DMS114 treated with DMSO at 0.1 percent for 48 hours (cell line): ENCODE data around the gene FCER1G.

Source experiments
- DNase-seq: peaks from one replicate; lab custom pipeline; 2025; ENCODE audit not compliant: unreplicated experiment; lab: John Stamatoyannopoulos, UW

The FCER1G gene

DNA sequence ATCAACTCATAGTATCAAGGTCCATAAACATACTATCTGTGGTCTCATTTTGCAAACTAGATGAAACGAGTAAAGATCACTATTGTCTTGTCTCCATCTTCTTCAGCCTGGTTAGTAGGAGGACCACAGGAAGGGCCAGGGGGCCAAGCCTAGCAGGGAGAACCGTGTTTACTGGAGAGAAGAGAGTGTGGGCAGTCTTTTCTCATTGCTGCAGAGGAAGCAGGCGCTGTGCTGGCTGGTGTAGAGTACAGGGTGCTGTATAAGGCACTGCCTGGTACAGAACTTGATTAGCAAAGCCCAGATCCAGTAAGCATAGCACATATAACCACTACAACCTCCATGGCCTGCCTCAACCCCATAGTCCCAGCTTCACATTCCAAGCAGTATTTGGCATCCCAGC, 27.8 kb upstream of the FCER1G start:
- DNase-seq: no peak

GRCh38 chr1:161188381-161188780, 26.7 kb upstream of the FCER1G start:
- DNase-seq: no peak

DNA sequence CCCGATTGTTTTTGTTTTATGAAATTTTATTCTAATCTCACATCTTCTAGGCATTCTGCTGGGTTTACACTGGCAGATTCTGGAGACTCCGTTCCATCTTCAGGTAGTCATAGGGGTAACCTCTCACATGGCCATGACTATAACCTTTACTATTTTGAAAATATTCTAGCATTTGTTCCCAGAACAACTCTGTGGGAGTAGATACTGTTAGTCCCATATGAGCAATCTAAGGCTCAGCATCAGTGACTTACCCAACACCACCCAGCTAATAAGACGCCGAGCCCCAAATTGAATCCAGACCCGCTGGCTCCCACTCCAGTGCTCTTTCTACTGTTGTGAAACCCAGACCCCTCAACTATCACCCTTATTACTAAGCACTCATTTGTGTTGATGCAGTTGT, 26.1 kb upstream of the FCER1G start:
- DNase-seq: no peak

DNA sequence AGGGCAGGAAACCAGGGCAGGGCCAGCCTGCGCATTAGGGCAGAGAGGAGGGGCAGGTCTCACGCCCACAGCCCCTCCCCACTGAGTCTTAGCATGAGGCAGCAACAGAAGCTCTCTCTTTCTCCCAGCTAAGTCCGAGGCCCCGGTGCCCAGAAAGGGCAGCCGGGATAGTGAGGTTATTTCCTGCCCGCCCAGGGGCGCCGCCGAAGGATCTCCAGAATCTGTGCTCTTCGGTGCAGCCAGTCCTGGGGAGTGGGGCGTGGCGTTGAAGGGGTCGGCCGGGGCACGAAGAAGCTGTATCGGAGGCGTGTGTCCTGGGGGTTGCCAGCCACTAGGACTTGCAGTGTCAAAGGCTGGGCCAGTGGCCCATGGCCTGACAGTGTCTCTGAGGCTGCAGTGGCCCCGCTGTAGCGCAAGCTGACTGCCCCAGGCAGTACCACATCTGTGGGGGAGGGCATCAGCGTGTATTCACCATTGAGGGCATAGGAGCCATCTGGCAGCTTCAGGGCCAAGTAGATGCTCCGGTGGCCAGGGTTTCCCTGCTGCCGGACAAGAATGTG, 24.1 kb upstream of the FCER1G start:
- DNase-seq: no peak

DNA sequence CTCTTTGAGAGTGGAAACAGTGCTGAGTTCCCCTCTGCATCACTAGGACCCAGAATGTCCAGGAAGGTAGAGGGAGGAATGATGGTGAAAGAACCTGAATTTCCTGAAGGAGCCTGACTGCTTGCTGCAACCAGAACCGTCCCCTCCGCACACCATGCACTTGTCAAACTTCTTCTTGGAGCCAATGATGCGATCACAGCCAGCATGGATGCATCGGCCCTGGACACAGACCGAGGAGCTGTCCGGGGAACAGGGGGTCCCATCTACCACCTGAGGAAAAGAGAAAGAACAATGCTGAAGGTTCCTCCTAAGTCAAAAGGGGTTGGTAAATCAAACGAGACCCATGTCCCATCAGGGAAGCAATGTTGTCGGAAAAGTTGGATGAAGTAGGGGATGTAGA, 23.1 kb upstream of the FCER1G start:
- no peak for DNase-seq

GRCh38 chr1:161192476-161193465, 22.3 kb upstream of the FCER1G start:
- peak; percentile 80 for DNase-seq

GRCh38 chr1:161193561-161194235, 21.4 kb upstream of the FCER1G start:
- no peak for DNase-seq

DNA sequence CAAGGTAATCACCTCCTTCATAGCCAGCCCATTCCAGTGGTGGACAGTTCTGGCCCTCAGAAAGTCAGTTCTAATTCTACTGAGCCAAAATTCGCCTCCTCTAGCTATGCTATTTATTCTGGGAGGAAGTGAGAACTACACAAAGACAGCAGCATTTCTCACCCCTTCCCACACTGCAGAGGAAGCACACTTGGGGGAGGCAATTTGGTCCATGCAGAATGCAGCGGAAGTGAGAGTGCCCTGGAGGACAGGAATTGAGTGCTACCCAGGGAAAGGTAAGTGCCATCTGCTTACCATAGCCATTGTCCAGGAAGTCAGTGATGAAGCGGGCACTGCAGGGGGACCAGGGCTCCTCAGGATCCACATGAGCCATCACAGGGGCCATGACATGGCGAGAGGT, 19.9 kb upstream of the FCER1G start:
- DNase-seq: no peak

GRCh38 chr1:161196111-161196510, 19.0 kb upstream of the FCER1G start:
- no peak for DNase-seq

GRCh38 chr1:161196521-161197451, 18.3 kb upstream of the FCER1G start:
- no peak for DNase-seq

GRCh38 chr1:161197560-161198193, 17.4 kb upstream of the FCER1G start:
- no peak for DNase-seq

- no peak for DNase-seq
Measured at GRCh38 chr1:161198194-161198896, 16.8 kb upstream of the FCER1G start.

DNA sequence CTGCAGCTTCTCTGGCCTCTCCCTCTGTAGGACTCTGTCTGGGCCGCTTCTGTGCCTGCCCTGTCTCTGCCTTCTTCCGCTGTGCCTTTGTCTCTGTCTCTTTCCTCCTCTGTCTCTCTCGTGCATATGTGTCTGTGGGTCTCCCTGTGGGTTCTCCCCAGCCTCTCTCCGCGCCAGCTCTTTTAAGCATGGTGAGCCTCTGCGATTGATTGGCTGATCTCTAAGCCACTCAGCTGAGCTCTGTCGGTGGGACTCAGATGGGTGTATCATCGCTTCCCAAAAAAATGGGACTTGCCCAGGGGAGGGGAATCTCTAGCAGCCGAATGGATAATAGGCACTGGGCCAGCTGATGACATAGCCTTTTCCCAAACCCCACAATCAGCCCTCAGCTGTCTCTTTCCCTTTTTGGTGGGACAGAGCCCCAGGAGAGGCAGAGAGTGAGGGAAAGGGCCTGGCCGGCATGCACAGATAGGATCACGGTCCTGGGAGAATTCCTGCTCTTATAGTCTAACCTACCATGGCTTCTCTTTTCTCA, 16.1 kb upstream of the FCER1G start, which contains the start of gene ADAMTS4:
TSS of gene ADAMTS4 (minus strand) at position 158 of the 535 bp plus-strand sequence. CDS start 427 bp downstream, outside the sequence.
- no peak for DNase-seq

GRCh38 chr1:161199506-161200139, 15.5 kb upstream of the FCER1G start:
- DNase-seq: no peak

- DNase-seq: no peak
Measured at GRCh38 chr1:161200421-161200991, 14.6 kb upstream of the FCER1G start.

DNA sequence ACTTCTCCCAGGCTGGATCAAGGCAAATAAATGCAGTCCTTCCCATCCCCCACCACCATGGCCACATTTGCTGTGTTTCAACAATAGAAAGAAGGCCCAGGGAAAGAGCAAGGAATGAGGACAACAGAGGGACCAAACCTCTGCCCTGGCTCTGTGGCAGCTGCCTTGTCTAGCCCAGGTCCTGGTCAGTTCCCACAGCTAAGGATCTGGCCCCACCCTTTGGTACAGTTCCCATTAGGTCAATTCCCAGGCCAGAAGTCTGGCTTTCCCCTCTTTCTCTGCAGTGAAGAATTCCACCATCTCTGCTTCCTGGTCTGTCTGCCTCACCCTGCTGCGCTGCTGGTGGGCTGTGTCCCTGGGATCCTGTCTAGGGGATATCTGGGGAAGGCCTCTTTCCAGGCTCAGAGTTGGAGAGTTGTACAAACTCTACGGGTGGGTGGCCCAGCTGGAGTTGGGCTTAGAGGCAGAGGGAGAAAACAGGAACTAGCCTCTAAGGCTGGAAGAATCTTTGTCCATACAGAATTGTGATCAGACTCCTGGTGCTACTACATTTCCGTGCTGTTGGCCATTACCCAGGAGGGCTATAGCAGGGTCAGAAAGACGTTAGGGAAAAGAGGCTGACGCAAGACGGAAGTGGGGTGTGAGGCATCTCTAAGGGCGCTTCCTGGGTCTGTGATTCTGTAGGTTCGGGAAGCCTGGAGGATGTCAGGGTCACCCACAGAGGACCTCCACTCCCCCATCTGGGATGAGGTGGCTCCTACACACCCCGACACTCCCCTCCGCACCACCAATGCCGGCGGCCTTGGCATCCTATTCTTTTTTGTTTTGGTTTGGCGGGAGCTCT, 13.9 kb upstream of the FCER1G start:
- no peak for DNase-seq

DNA sequence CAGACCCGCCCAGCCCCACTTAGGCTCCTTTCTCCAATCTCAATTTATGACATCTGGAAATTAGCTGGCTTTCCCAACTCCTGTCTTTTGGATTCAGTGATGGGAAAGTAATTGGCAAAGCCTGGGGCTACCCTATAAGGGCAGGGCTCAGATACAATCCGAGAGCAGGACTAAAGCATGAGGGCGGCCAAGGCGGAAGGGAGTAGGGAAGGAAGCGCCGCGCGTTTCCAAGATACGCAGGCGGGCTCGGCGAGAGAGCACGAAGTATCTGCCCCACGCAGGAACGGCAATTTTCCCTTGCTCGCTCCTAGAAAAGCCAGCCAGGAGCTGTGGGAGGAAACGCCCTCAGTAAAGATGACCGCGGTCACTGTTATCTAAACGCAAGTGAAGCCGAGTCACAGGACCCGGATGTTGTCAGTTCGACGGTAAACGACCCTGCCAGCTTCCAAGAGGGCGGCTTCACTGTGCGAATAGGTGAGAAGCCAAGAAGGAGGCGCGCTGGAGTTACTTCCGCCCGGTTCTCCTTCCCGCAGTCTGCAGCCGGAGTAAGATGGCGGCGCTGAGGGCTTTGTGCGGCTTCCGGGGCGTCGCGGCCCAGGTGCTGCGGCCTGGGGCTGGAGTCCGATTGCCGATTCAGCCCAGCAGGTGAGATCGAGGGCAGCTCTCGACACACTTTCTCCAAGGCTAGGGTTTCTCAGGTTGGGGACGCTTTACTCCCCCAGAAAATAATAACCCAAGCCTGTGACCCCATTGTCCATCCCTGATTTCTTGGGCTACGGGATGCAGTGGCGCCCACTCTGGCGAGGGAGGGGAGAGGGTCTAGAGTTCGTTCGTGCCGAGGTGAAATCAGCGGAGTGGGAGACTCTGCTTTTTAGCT, 13.0 kb upstream of the FCER1G start, which contains the start of gene NDUFS2:
TSS of gene NDUFS2 (plus strand) at position 532 of the 877 bp plus-strand sequence. CDS start at position 551, 19 bp downstream.
- DNase-seq: peak; percentile 100
